HG03159 (cell line): ENCODE data around the gene WNT8B.

Source experiments
- ATAC-seq: cut with Tn5 transposase; IDR thresholded peaks from one replicate; pipeline ENCODE4 v1.9.1; 2021; ENCODE audit warnings: mild to moderate bottlenecking, moderate library complexity; ENCODE audit not compliant: unreplicated experiment

WNT8B gene

GRCh38 chr10:100516847-100517246, 54.0 kb downstream of the WNT8B start:
- ATAC-seq, result no peak

- no peak for ATAC-seq
These were observed 56.0 kb downstream of the WNT8B start for GRCh38 chr10:100518761-100519241.

- ATAC-seq, result no peak
These were observed 56.7 kb downstream of the WNT8B start, which contains the start of gene SEC31B for GRCh38 chr10:100519311-100520051. Gene SEC31B, minus strand, starts transcription at chr10:100519861. Its CDS starts 2,909 bp downstream, at chr10:100516952.

GRCh38 chr10:100520811-100521210, 58.0 kb downstream of the WNT8B start:
- ATAC-seq, result no peak

- ATAC-seq, result no peak
These were observed 59.4 kb downstream of the WNT8B start for GRCh38 chr10:100522107-100522801.

GRCh38 chr10:100522945-100523344, 60.1 kb downstream of the WNT8B start:
- no peak for ATAC-seq

GRCh38 chr10:100524206-100524605, 61.4 kb downstream of the WNT8B start:
- ATAC-seq, result no peak

- no peak for ATAC-seq
These were observed 61.8 kb downstream of the WNT8B start for GRCh38 chr10:100524638-100525037.

GRCh38 chr10:100528123-100528886, 65.5 kb downstream of the WNT8B start:
- no peak for ATAC-seq

GRCh38 chr10:100528921-100529474, 66.2 kb downstream of the WNT8B start:
- ATAC-seq, result no peak

- ATAC-seq, result no peak
These were observed 66.9 kb downstream of the WNT8B start, which contains the start of gene NDUFB8 for GRCh38 chr10:100529475-100530298. Gene NDUFB8, minus strand, starts transcription at chr10:100529871. Its CDS starts 20 bp downstream, at chr10:100529851.

GRCh38 chr10:100531761-100532160, 69.0 kb downstream of the WNT8B start:
- ATAC-seq, result no peak
